ENCODE results near the gene HAUS7. TPM values are rescaled to one million over a fixed set of nuclear protein-coding genes. Genes with fewer than 3 reads are reported as not detected.
"Not testable (repeated sequence)": the region's sequence is repeated elsewhere in the genome, so short reads cannot be mapped to it uniquely, and the experiment has no call there.

The HAUS7 gene
- total RNA-seq, 1 donor from 2014 or later, result 11.3 TPM

GRCh38 chrX:153410373-153410772, 60.0 kb downstream of the HAUS7 start:
- DNase-seq (ENCODE audit: low read depth in 2 of 2), result no peak

- no peak for DNase-seq (ENCODE audit: low read depth in 2 of 2)
These were observed 60.8 kb downstream of the HAUS7 start for GRCh38 chrX:153409414-153410101.

- DNase-seq (ENCODE audit: low read depth in 2 of 2), result no peak
These were observed 61.5 kb downstream of the HAUS7 start for GRCh38 chrX:153408871-153409351.

GRCh38 chrX:153408221-153408721, 62.1 kb downstream of the HAUS7 start:
- no peak for DNase-seq (ENCODE audit: low read depth in 2 of 2)

GRCh38 chrX:153407736-153408135, 62.6 kb downstream of the HAUS7 start:
- no peak for DNase-seq (ENCODE audit: low read depth in 2 of 2)

- DNase-seq (ENCODE audit: low read depth in 2 of 2), result no peak
These were observed 63.5 kb downstream of the HAUS7 start for GRCh38 chrX:153406903-153407302.

- DNase-seq (ENCODE audit: low read depth in 2 of 2), result no peak
These were observed 64.4 kb downstream of the HAUS7 start for GRCh38 chrX:153406011-153406410.

- no peak for DNase-seq (ENCODE audit: low read depth in 2 of 2)
These were observed 65.0 kb downstream of the HAUS7 start for GRCh38 chrX:153405426-153405825.

GRCh38 chrX:153404333-153404732, 66.0 kb downstream of the HAUS7 start:
- DNase-seq (ENCODE audit: low read depth in 2 of 2), result not testable (repeated sequence)

- no peak for DNase-seq (ENCODE audit: low read depth in 2 of 2)
These were observed 69.1 kb downstream of the HAUS7 start, which contains the start of gene PNMA6E for GRCh38 chrX:153401133-153401764. TSS of gene PNMA6E (minus strand) at chrX:153401350. CDS start at chrX:153398849, 2,501 bp downstream.

GRCh38 chrX:153400146-153401132, 69.9 kb downstream of the HAUS7 start:
- DNase-seq (ENCODE audit: low read depth in 2 of 2), result peak; percentile 38 to 53

GRCh38 chrX:153398275-153398960, 72.0 kb downstream of the HAUS7 start:
- no peak for DNase-seq (ENCODE audit: low read depth in 2 of 2)

Other genes with a start within 250 kb of the HAUS7 start
- gene PNMA6F, start 148.8 kb downstream of the HAUS7 start, total RNA-seq, result not detected in 2 replicates
- gene ZNF275, start 136.4 kb downstream of the HAUS7 start, total RNA-seq, result 3.1 and 4.4 TPM in 2 replicates
- not detected in 2 replicates for gene PNMA6E, start 69.2 kb downstream of the HAUS7 start, total RNA-seq
- 0.20 and 0.22 TPM in 2 replicates for gene ZFP92, start 59.1 kb downstream of the HAUS7 start, total RNA-seq
- gene TREX2, start 24.5 kb downstream of the HAUS7 start, total RNA-seq, result 4.4 and 7.7 TPM in 2 replicates
- gene BGN, start 24.4 kb upstream of the HAUS7 start, total RNA-seq, result 15.3 TPM in 2 replicates
- gene ATP2B3, start 47.1 kb upstream of the HAUS7 start, total RNA-seq, result not detected in 2 replicates
- 31.9 and 33.1 TPM in 2 replicates for gene CCNQ, start 128.6 kb upstream of the HAUS7 start, total RNA-seq
- gene DUSP9, start 176.6 kb upstream of the HAUS7 start, total RNA-seq, result under 0.01 TPM in 2 replicates
- not detected in 2 replicates for gene PNCK, start 203.2 kb upstream of the HAUS7 start, total RNA-seq
- 2.4 TPM in 2 replicates for gene SLC6A8, start 217.3 kb upstream of the HAUS7 start, total RNA-seq